ENCODE measurements around the gene SH3RF2.

Gene SH3RF2

GRCh38 chr5:145968970-145969713 lies 32.8 kb downstream of the SH3RF2 start:
- ChIA-PET CTCF (interaction anchor here (0.6 kb wide), 1 partner anchor 1975 kb away, joined by 3 read pairs; no protein-coding TSS in a partner anchor), POLR2A (ENCODE audit: low non-redundant PET) (no interaction called here)

GRCh38 chr5:145969714-145970092 lies 33.3 kb downstream of the SH3RF2 start:
- ChIA-PET CTCF (interaction anchor here (0.6 kb wide), 1 partner anchor 1976 kb away, joined by 3 read pairs; no protein-coding TSS in a partner anchor), POLR2A (ENCODE audit: low non-redundant PET) (no interaction called here)
- no peak for DNase-seq (ENCODE audit: low spot score)
- no peak for TF ChIP-seq CTCF (conservative IDR thresholded peaks at IDR 0.05; ENCODE audit: low read depth)
- H3K27ac ChIP-seq: no peak overlapping the region

More at GRCh38 chr5:145968970-145969713, 32.8 kb downstream of the SH3RF2 start:
- no peak overlapping the region for H3K27ac ChIP-seq
- DNase-seq (ENCODE audit: low spot score): no peak
- TF ChIP-seq CTCF (conservative IDR thresholded peaks at IDR 0.05; ENCODE audit: low read depth): no peak

- TF ChIP-seq CTCF (conservative IDR thresholded peaks at IDR 0.05; ENCODE audit: low read depth): no peak
- no peak overlapping the region for H3K27ac ChIP-seq
- DNase-seq (ENCODE audit: low spot score): no peak
- ChIA-PET POLR2A (ENCODE audit: low non-redundant PET) (no interaction called here), CTCF (interaction anchor here (0.6 to 0.7 kb wide), 3 partner anchors 15 to 660 kb away, joined by 3 to 4 read pairs (median 3); no protein-coding TSS in a partner anchor)
Measured at GRCh38 chr5:145971108-145971507, 34.7 kb downstream of the SH3RF2 start.

GRCh38 chr5:145971701-145972100 lies 35.3 kb downstream of the SH3RF2 start:
- CTCF ChIA-PET: interaction anchor here (0.6 to 0.7 kb wide), 2 partner anchors 94 to 660 kb away, joined by 3 to 4 read pairs; no protein-coding TSS in a partner anchor
- POLR2A ChIA-PET (ENCODE audit: low non-redundant PET): no interaction called here
- no peak for TF ChIP-seq CTCF (conservative IDR thresholded peaks at IDR 0.05; ENCODE audit: low read depth)

GRCh38 chr5:145975001-145975360 lies 38.6 kb downstream of the SH3RF2 start:
- POLR2A ChIA-PET (ENCODE audit: low non-redundant PET): no interaction called here
- H3K27ac ChIP-seq: peak overlapping the region; percentile 73
- DNase-seq (ENCODE audit: low spot score): no peak
- no peak for TF ChIP-seq CTCF (conservative IDR thresholded peaks at IDR 0.05; ENCODE audit: low read depth)
- CTCF ChIA-PET: interaction anchor here (0.8 to 1.1 kb wide), 2 partner anchors 36 to 37 kb away, joined by 3 read pairs; no protein-coding TSS in a partner anchor

More at GRCh38 chr5:145971701-145972100, 35.3 kb downstream of the SH3RF2 start:
- DNase-seq (ENCODE audit: low spot score): no peak
- H3K27ac ChIP-seq: no peak overlapping the region

- DNase-seq (ENCODE audit: low spot score): peak; percentile 65
- no peak for TF ChIP-seq CTCF (conservative IDR thresholded peaks at IDR 0.05; ENCODE audit: low read depth)
- ChIA-PET POLR2A (ENCODE audit: low non-redundant PET) (interaction anchor here (0.6 kb wide), 1 partner anchor 36 kb away, joined by 3 read pairs; no protein-coding TSS in a partner anchor), CTCF (interaction anchor here (0.6 to 1.1 kb wide), 3 partner anchors 36 to 72 kb away, joined by 3 to 5 read pairs (median 3); no protein-coding TSS in a partner anchor)
- H3K27ac ChIP-seq: peak overlapping the region; percentile 73
Measured at GRCh38 chr5:145975361-145976066, 39.1 kb downstream of the SH3RF2 start.

Data from RWPE1 (cell line).